CD4-positive, alpha-beta memory T cell (primary cell): ENCODE measurements around the gene TAS2R1. TPM values are rescaled to one million over a fixed set of nuclear protein-coding genes. Genes with fewer than 3 reads are reported as not detected.

ENCODE experiments used
- CTCF ChIA-PET: fragments of 350-600 bp; sonication (Branson Sonifier 250); formaldehyde crosslinking; loops from one replicate; lab custom pipeline; 2021; ENCODE audit warnings: inconsistent platforms; ENCODE audit not compliant: partially characterized antibody; lab: Charles Lee
- POLR2A ChIA-PET: fragments of 350-600 bp; sonication (Branson Sonifier 250); formaldehyde crosslinking; loops from one replicate; lab custom pipeline; 2021; ENCODE audit not compliant: partially characterized antibody; lab: Charles Lee
- DNase-seq, 5 donors: peaks; one replicate each; pipeline versions ENCODE4 v3.0.0 to v3.0.0-alpha.2; 2020 to 2022; ENCODE audit warnings: mixed read lengths in 1 of 5
- H3K27ac ChIP-seq: one replicate; pipeline ENCODE4 v1.7.0; 2013; ENCODE audit warnings: low read depth, low read length
- H3K27me3 ChIP-seq: 2 replicates; pipeline ENCODE4 v1.7.0; 2013; ENCODE audit warnings: mild to moderate bottlenecking, low read length, moderate library complexity; ENCODE audit not compliant: insufficient read depth
- H3K36me3 ChIP-seq: 2 replicates; pipeline ENCODE4 v1.7.0; 2013; ENCODE audit warnings: mild to moderate bottlenecking, low read length, moderate library complexity; ENCODE audit not compliant: insufficient read depth
- H3K4me1 ChIP-seq: 2 replicates; pipeline ENCODE4 v1.7.0; 2013; ENCODE audit warnings: mild to moderate bottlenecking, low read length, moderate library complexity; ENCODE audit not compliant: insufficient read depth
- H3K4me3 ChIP-seq, 2 donors: one replicate each; pipeline ENCODE4 v1.7.0; 2013; ENCODE audit warnings: low read length in 2 of 2, mild to moderate bottlenecking in 1 of 2
- H3K9me3 ChIP-seq, 2 donors: one replicate each; pipeline ENCODE4 v1.7.0; 2013; ENCODE audit warnings: low read length in 2 of 2, control low read depth in 1 of 2; ENCODE audit not compliant: control insufficient read depth in 1 of 2
- H3K27ac Mint-ChIP-seq, 7 donors: one replicate each; pipeline ENCODE4 v1.8.0; 2020 to 2021; ENCODE audit warnings: mixed read lengths in 7 of 7, mild to moderate bottlenecking in 6 of 7, inconsistent platforms in 3 of 7, moderate library complexity in 3 of 7
- H3K27me3 Mint-ChIP-seq, 2 donors: one replicate each; pipeline ENCODE4 v1.8.0; 2020 to 2021; ENCODE audit warnings: mixed read lengths in 2 of 2
- H3K36me3 Mint-ChIP-seq, 2 donors: one replicate each; pipeline ENCODE4 v1.8.0; 2020 to 2021; ENCODE audit warnings: mixed read lengths in 2 of 2, inconsistent platforms in 1 of 2, mild to moderate bottlenecking in 1 of 2
- H3K4me1 Mint-ChIP-seq, 4 donors: one replicate each; pipeline ENCODE4 v1.8.0; 2020 to 2021; ENCODE audit warnings: mixed read lengths in 4 of 4, mild to moderate bottlenecking in 1 of 4
- H3K4me3 Mint-ChIP-seq, 8 donors: one replicate each; pipeline ENCODE4 v1.8.0; 2020 to 2021; ENCODE audit warnings: mixed read lengths in 8 of 8, mild to moderate bottlenecking in 7 of 8, moderate library complexity in 6 of 8, inconsistent platforms in 3 of 8
- H3K9me3 Mint-ChIP-seq, 8 donors: one replicate each; pipeline ENCODE4 v1.8.0; 2020 to 2021; ENCODE audit warnings: mixed read lengths in 8 of 8, mild to moderate bottlenecking in 5 of 8, inconsistent platforms in 3 of 8, moderate library complexity in 1 of 8
- intact Hi-C: fragments of 100-400 bp; cut with micrococcal nuclease; formaldehyde crosslinking; loops from one replicate; pipeline ENCODE4 v1.15.1; 2023
- polyA plus RNA-seq, 2 donors: library from polyadenylated mRNA; unstranded; fragments of 300-500 nt; fragmentation: Illumina TruSeq; gene quantifications; one replicate each; pipeline ENCODE4 v1.2.3, GENCODE V29; 2021
- total RNA-seq, 2 experiments: library from RNA; stranded (reverse); gene quantifications; one replicate each; pipeline ENCODE4 v1.2.3, GENCODE V29; 2021

TAS2R1 gene
- total and polyA plus RNA-seq, 4 experiments from 2014 or later = 0.14 TPM; not detected in 3

GRCh38 chr5:9623661-9624060, 6.5 kb downstream of the TAS2R1 start:
- CTCF ChIA-PET = no interaction called here
- no peaks in the 10 kb centered on the region for H3K4me1 ChIP-seq
- H3K4me3 ChIP-seq = no peak overlapping the region
- H3K9me3 ChIP-seq = no peaks in the 10 kb centered on the region
- H3K9me3 Mint-ChIP-seq = peaks cover 0 to 7% (median 3%) of the 10 kb centered on the region in 8 donors
- intact Hi-C loops = no loop called here
- no peak overlapping the region for H3K27ac Mint-ChIP-seq
- no peaks in the 10 kb centered on the region for H3K27me3 ChIP-seq
- no peaks in the 10 kb centered on the region for H3K36me3 ChIP-seq
- peaks cover 0 to 1% of the 10 kb centered on the region in 2 donors for H3K27me3 Mint-ChIP-seq
- POLR2A ChIA-PET = no interaction called here
- no peak overlapping the region for H3K4me3 Mint-ChIP-seq
- H3K27ac ChIP-seq = no peak overlapping the region
- no peaks in the 10 kb centered on the region for H3K36me3 Mint-ChIP-seq
- DNase-seq = no peak
- H3K4me1 Mint-ChIP-seq = no peaks in the 10 kb centered on the region

- POLR2A ChIA-PET = no interaction called here
- intact Hi-C loops = no loop called here
- H3K4me3 Mint-ChIP-seq = no peak overlapping the region
Observed at GRCh38 chr5:9622971-9623421, 7.2 kb downstream of the TAS2R1 start.

GRCh38 chr5:9621379-9621903, 8.7 kb downstream of the TAS2R1 start:
- H3K4me1 Mint-ChIP-seq = no peaks in the 10 kb centered on the region
- no peak overlapping the region for H3K4me3 Mint-ChIP-seq
- H3K27me3 Mint-ChIP-seq = peaks cover 0 to 1% of the 10 kb centered on the region in 2 donors
- no peaks in the 10 kb centered on the region for H3K36me3 ChIP-seq
- no peak overlapping the region for H3K4me3 ChIP-seq
- no peak overlapping the region for H3K27ac ChIP-seq
- no peak overlapping the region for H3K27ac Mint-ChIP-seq
- no peaks in the 10 kb centered on the region for H3K9me3 ChIP-seq
- intact Hi-C loops = no loop called here
- H3K27me3 ChIP-seq = no peaks in the 10 kb centered on the region
- CTCF ChIA-PET = no interaction called here
- H3K36me3 Mint-ChIP-seq = no peaks in the 10 kb centered on the region
- POLR2A ChIA-PET = no interaction called here
- no peaks in the 10 kb centered on the region for H3K4me1 ChIP-seq
- peaks cover 0 to 7% (median 3%) of the 10 kb centered on the region in 8 donors for H3K9me3 Mint-ChIP-seq
- no peak for DNase-seq

More at GRCh38 chr5:9622971-9623421, 7.2 kb downstream of the TAS2R1 start:
- H3K4me1 ChIP-seq = no peaks in the 10 kb centered on the region
- no peaks in the 10 kb centered on the region for H3K27me3 ChIP-seq
- Mint-ChIP-seq H3K36me3 (no peaks in the 10 kb centered on the region), H3K27me3 (peaks cover 0 to 1% of the 10 kb centered on the region in 2 donors), H3K9me3 (peaks cover 0 to 5% (median 3%) of the 10 kb centered on the region in 8 donors), H3K4me1 (no peaks in the 10 kb centered on the region), H3K27ac (no peak overlapping the region)
- no peaks in the 10 kb centered on the region for H3K36me3 ChIP-seq
- no peak overlapping the region for H3K4me3 ChIP-seq
- CTCF ChIA-PET = no interaction called here
- H3K27ac ChIP-seq = no peak overlapping the region
- H3K9me3 ChIP-seq = no peaks in the 10 kb centered on the region
- DNase-seq = no peak

- H3K27me3 Mint-ChIP-seq = peaks cover 0 to 1% of the 10 kb centered on the region in 2 donors
- H3K9me3 ChIP-seq = no peaks in the 10 kb centered on the region
- H3K27me3 ChIP-seq = no peaks in the 10 kb centered on the region
- H3K36me3 ChIP-seq = no peaks in the 10 kb centered on the region
- no peaks in the 10 kb centered on the region for H3K36me3 Mint-ChIP-seq
- H3K27ac Mint-ChIP-seq = no peak overlapping the region
- peaks cover 0 to 8% (median 3%) of the 10 kb centered on the region in 8 donors for H3K9me3 Mint-ChIP-seq
- no peaks in the 10 kb centered on the region for H3K4me1 ChIP-seq
- intact Hi-C loops = no loop called here
- H3K27ac ChIP-seq = no peak overlapping the region
- no peak overlapping the region for H3K4me3 ChIP-seq
- peaks cover 0 to 1% (median 0%) of the 10 kb centered on the region in 4 donors for H3K4me1 Mint-ChIP-seq
- ChIA-PET POLR2A (no interaction called here), CTCF (no interaction called here)
- no peak overlapping the region for H3K4me3 Mint-ChIP-seq
- DNase-seq = no peak
Observed at GRCh38 chr5:9619331-9620092, 10.6 kb downstream of the TAS2R1 start.

GRCh38 chr5:9617739-9618504, 12.2 kb downstream of the TAS2R1 start:
- peaks cover 0 to 1% (median 0%) of the 10 kb centered on the region in 4 donors for H3K4me1 Mint-ChIP-seq
- POLR2A ChIA-PET = no interaction called here

GRCh38 chr5:9617221-9617620, 12.9 kb downstream of the TAS2R1 start:
- peaks cover 0 to 8% (median 3%) of the 10 kb centered on the region in 8 donors for H3K9me3 Mint-ChIP-seq
- ChIA-PET POLR2A (no interaction called here), CTCF (interaction anchor here (0.7 kb wide), 1 partner anchor 11 kb away, joined by 3 read pairs; no protein-coding TSS in a partner anchor)
- H3K27me3 Mint-ChIP-seq = no peaks in the 10 kb centered on the region
- Histone ChIP-seq H3K4me1 (no peaks in the 10 kb centered on the region), H3K9me3 (no peaks in the 10 kb centered on the region), H3K4me3 (no peak overlapping the region), H3K36me3 (no peaks in the 10 kb centered on the region), H3K27ac (no peak overlapping the region), H3K27me3 (no peaks in the 10 kb centered on the region)
- peaks cover 0 to 1% (median 0%) of the 10 kb centered on the region in 4 donors for H3K4me1 Mint-ChIP-seq
- H3K4me3 Mint-ChIP-seq = no peak overlapping the region
- no peaks in the 10 kb centered on the region for H3K36me3 Mint-ChIP-seq
- no peak for DNase-seq
- intact Hi-C loops = no loop called here
- H3K27ac Mint-ChIP-seq = no peak overlapping the region

More at GRCh38 chr5:9617739-9618504, 12.2 kb downstream of the TAS2R1 start:
- Histone ChIP-seq H3K27me3 (no peaks in the 10 kb centered on the region), H3K27ac (no peak overlapping the region), H3K4me3 (no peak overlapping the region), H3K9me3 (no peaks in the 10 kb centered on the region), H3K36me3 (no peaks in the 10 kb centered on the region), H3K4me1 (no peaks in the 10 kb centered on the region)
- CTCF ChIA-PET = no interaction called here
- Mint-ChIP-seq H3K27ac (no peak overlapping the region), H3K4me3 (no peak overlapping the region), H3K27me3 (no peaks in the 10 kb centered on the region), H3K36me3 (no peaks in the 10 kb centered on the region), H3K9me3 (peaks cover 0 to 8% (median 3%) of the 10 kb centered on the region in 8 donors)
- DNase-seq = no peak
- intact Hi-C loops = no loop called here

- intact Hi-C loops = no loop called here
- H3K27me3 ChIP-seq = no peaks in the 10 kb centered on the region
- H3K4me1 ChIP-seq = no peaks in the 10 kb centered on the region
- CTCF ChIA-PET = no interaction called here
- no peaks in the 10 kb centered on the region for H3K9me3 ChIP-seq
- no peak for DNase-seq
- no peak overlapping the region for H3K4me3 ChIP-seq
- Mint-ChIP-seq H3K4me3 (no peak overlapping the region), H3K4me1 (peaks cover 0 to 1% (median 0%) of the 10 kb centered on the region in 4 donors), H3K27ac (no peak overlapping the region), H3K9me3 (peaks cover 0 to 12% (median 4%) of the 10 kb centered on the region in 8 donors), H3K27me3 (no peaks in the 10 kb centered on the region), H3K36me3 (no peaks in the 10 kb centered on the region)
- no peak overlapping the region for H3K27ac ChIP-seq
- H3K36me3 ChIP-seq = no peaks in the 10 kb centered on the region
- POLR2A ChIA-PET = no interaction called here
Observed at GRCh38 chr5:9615331-9615730, 14.8 kb downstream of the TAS2R1 start.
